GM18502 (cell line): ENCODE measurements around the gene ST8SIA5.

Experiments used
- ATAC-seq: cut with Tn5 transposase; IDR thresholded peaks from one replicate; pipeline ENCODE4 v1.9.1; 2021; ENCODE audit warnings: mild to moderate bottlenecking; ENCODE audit not compliant: unreplicated experiment, poor library complexity

The ST8SIA5 gene

GRCh38 chr18:46748466-46748865 lies 8.4 kb downstream of the ST8SIA5 start:
- no peak for ATAC-seq

- no peak for ATAC-seq
Measured at GRCh38 chr18:46740046-46740445, 16.8 kb downstream of the ST8SIA5 start.

GRCh38 chr18:46738491-46738890 lies 18.4 kb downstream of the ST8SIA5 start:
- ATAC-seq, result no peak

GRCh38 chr18:46736736-46737135 lies 20.1 kb downstream of the ST8SIA5 start:
- ATAC-seq, result no peak

GRCh38 chr18:46736135-46736534 lies 20.7 kb downstream of the ST8SIA5 start:
- no peak for ATAC-seq

GRCh38 chr18:46734981-46735380 lies 21.9 kb downstream of the ST8SIA5 start:
- ATAC-seq, result no peak

- no peak for ATAC-seq
Measured at GRCh38 chr18:46733872-46734271, 23.0 kb downstream of the ST8SIA5 start.

- no peak for ATAC-seq
Measured at GRCh38 chr18:46732801-46733200, 24.1 kb downstream of the ST8SIA5 start.

GRCh38 chr18:46732201-46732600 lies 24.7 kb downstream of the ST8SIA5 start:
- no peak for ATAC-seq

GRCh38 chr18:46731316-46731715 lies 25.5 kb downstream of the ST8SIA5 start:
- ATAC-seq, result no peak

- no peak for ATAC-seq
Measured at GRCh38 chr18:46728219-46728930, 28.5 kb downstream of the ST8SIA5 start.

- ATAC-seq, result no peak
Measured at GRCh38 chr18:46727177-46727576, 29.7 kb downstream of the ST8SIA5 start.

- no peak for ATAC-seq
Measured at GRCh38 chr18:46725310-46725709, 31.5 kb downstream of the ST8SIA5 start.

GRCh38 chr18:46723856-46724415 lies 32.9 kb downstream of the ST8SIA5 start:
- no peak for ATAC-seq

GRCh38 chr18:46722051-46722450 lies 34.8 kb downstream of the ST8SIA5 start:
- ATAC-seq, result no peak

- no peak for ATAC-seq
Measured at GRCh38 chr18:46721331-46721730, 35.5 kb downstream of the ST8SIA5 start.

- no peak for ATAC-seq
Measured at GRCh38 chr18:46720521-46720920, 36.3 kb downstream of the ST8SIA5 start.

- ATAC-seq, result no peak
Measured at GRCh38 chr18:46720092-46720491, 36.8 kb downstream of the ST8SIA5 start.

- ATAC-seq, result no peak
Measured at GRCh38 chr18:46719388-46719787, 37.5 kb downstream of the ST8SIA5 start.

- no peak for ATAC-seq
Measured at GRCh38 chr18:46718501-46719341, 38.1 kb downstream of the ST8SIA5 start.

GRCh38 chr18:46716827-46717226 lies 40.0 kb downstream of the ST8SIA5 start:
- no peak for ATAC-seq
